HepG2 (cell line): ENCODE data around the gene CPB2. TPM values are rescaled to one million over a fixed set of nuclear protein-coding genes. Genes with fewer than 3 reads are reported as not detected.

Experiments used
- ATAC-seq: fragments of 200-7000 bp; cut with Tn5 transposase; 3 replicates; pipeline ENCODE4 v1.9.1; 2020; ENCODE audit warnings: mild to moderate bottlenecking, moderate library complexity
- BruUV-seq: library from RNA; stranded (reverse); fragments of 400-500 nt; replicated peaks from 2 replicates; lab custom pipeline; 2021; lab: Mats Ljungman, UMichigan
- CTCF ChIA-PET: fragments of 300-600 bp; formaldehyde crosslinking; extraction: SDS; loops from one replicate; lab custom pipeline; 2021; ENCODE audit warnings: low total read pairs, inconsistent platforms, low intra/inter-chr PET ratio; lab: Yijun Ruan, JAX
- POLR2A ChIA-PET: fragments of 350-600 bp; sonication (Branson Sonifier 250); formaldehyde crosslinking; loops from one replicate; lab custom pipeline; 2020; ENCODE audit warnings: antibody characterized with exemption, inconsistent platforms; lab: Yijun Ruan, JAX
- DNase-seq: peaks from one replicate; pipeline ENCODE4 v3.0.0-alpha.2; 2015; ENCODE audit warnings: low spot score
- FAIRE-seq: peaks from 3 replicates; lab custom pipeline; 2011; peaks lifted over from hg19 to GRCh38; lab: Jason Lieb, UNC
- H2AFZ ChIP-seq: one replicate; pipeline ENCODE4 v1.6.1; 2011; ENCODE audit warnings: low read length, inconsistent platforms
- H3K27ac ChIP-seq: fragments of 300-600 bp; 3 replicates; pipeline ENCODE4 v1.8.0; 2011; ENCODE audit warnings: mixed run types, mild to moderate bottlenecking, mixed read lengths, low read length, inconsistent platforms; ENCODE audit not compliant: insufficient read depth; ENCODE audit errors: extremely low read length
- H3K27me3 ChIP-seq, 2 experiments: fragments of 200-600 bp in 1 of 2; 2 replicates in 1 of 2; 3 replicates in 1 of 2; pipeline versions ENCODE4 v1.6.0 to v1.8.0; 2011; ENCODE audit warnings: low read length in 2 of 2, mild to moderate bottlenecking in 2 of 2, moderate library complexity in 2 of 2, inconsistent platforms in 1 of 2; ENCODE audit not compliant: insufficient read depth in 2 of 2, control insufficient read depth in 1 of 2
- H3K36me3 ChIP-seq, 2 experiments: fragments of 200-600 bp in 1 of 2; replicated peaks in 1 of 2; 2 replicates in 1 of 2; 3 replicates in 1 of 2; pipeline versions ENCODE4 v1.5.1 to v1.8.0; 2011; ENCODE audit warnings: low read length in 2 of 2, inconsistent platforms in 1 of 2; ENCODE audit not compliant: insufficient read depth in 2 of 2, control insufficient read depth in 1 of 2
- H3K4me1 ChIP-seq: 2 replicates; pipeline ENCODE4 v1.5.1; 2012; ENCODE audit warnings: low read length, inconsistent platforms; ENCODE audit not compliant: insufficient read depth
- H3K4me2 ChIP-seq: 2 replicates; pipeline ENCODE4 v1.6.0; 2011; ENCODE audit warnings: low read depth, low read length, inconsistent platforms
- H3K4me3 ChIP-seq, 3 experiments: fragments of 200-600 bp in 1 of 3; sonication (generic), shearing (Covaris generic) in 1 of 3; replicated peaks in 1 of 3; 2 replicates each; pipeline ENCODE4 v1.5.1; 2011 to 2016; ENCODE audit warnings: low read length in 3 of 3, inconsistent platforms in 2 of 3, low read depth in 2 of 3, mild to moderate bottlenecking in 2 of 3, control low read depth in 1 of 3, mixed read lengths in 1 of 3; ENCODE audit not compliant: insufficient read depth in 1 of 3
- H3K79me2 ChIP-seq: one replicate; pipeline ENCODE4 v1.6.1; 2011; ENCODE audit warnings: low read length, inconsistent platforms; ENCODE audit not compliant: insufficient read depth
- H3K9ac ChIP-seq: 2 replicates; pipeline ENCODE4 v1.6.0; 2011; ENCODE audit warnings: mild to moderate bottlenecking, low read depth, low read length, inconsistent platforms; ENCODE audit not compliant: insufficient read depth
- H3K9me3 ChIP-seq: 2 replicates; pipeline ENCODE4 v1.5.1; 2012; ENCODE audit warnings: mild to moderate bottlenecking, low read length
- H4K20me1 ChIP-seq: 2 replicates; pipeline ENCODE4 v1.6.0; 2011; ENCODE audit warnings: inconsistent platforms, mild to moderate bottlenecking, low read length, moderate library complexity; ENCODE audit not compliant: insufficient read depth
- ATF7 ChIP-seq, 2 experiments: fragments of 450-650 bp in 1 of 2; sonication (generic) in 1 of 2; formaldehyde crosslinking in 1 of 2; IDR thresholded peaks; 2 replicates each; pipeline versions ENCODE4 v1.4.0 to v1.6.1; 2016 to 2020; ENCODE audit warnings: antibody characterized with exemption in 1 of 2, mild to moderate bottlenecking in 1 of 2, missing genetic modification reagents in 1 of 2
- ZBTB49 ChIP-seq: sonication (generic); formaldehyde crosslinking; IDR thresholded peaks from 2 replicates; pipeline ENCODE4 v1.4.0; 2020; ENCODE audit warnings: missing genetic modification reagents, borderline replicate concordance
- in situ Hi-C: cut with HindIII; loops from 2 replicates; pipeline ENCODE4 v1.10.0; 2017; ENCODE audit warnings: low pct_unique_long_range_greater_than_20kb; ENCODE audit not compliant: extremely low pct_ligation_motif_present
- intact Hi-C: fragments of 100-400 bp; cut with micrococcal nuclease; formaldehyde crosslinking; loops from one replicate; pipeline ENCODE4 v1.10.0; 2022; ENCODE audit not compliant: unreplicated experiment
- polyA plus RNA-seq, 8 experiments: library from polyadenylated mRNA; depleted of rRNA in 3 of 8; stranded (reverse) in 7 of 8; unstranded in 1 of 8; fragments of >200 nt; fragmentation: Illumina TruSeq in 4 of 8; extraction: Trizol in 4 of 8; gene quantifications; 2 replicates each; pipeline versions ENCODE4 v1.2.1 to v1.2.3, GENCODE V29; 2011 to 2016; ENCODE audit warnings: low read depth in 4 of 8, missing spikeins in 1 of 8, mixed read lengths in 1 of 8; ENCODE audit not compliant: insufficient read depth in 1 of 8
- total RNA-seq, 5 experiments: library from RNA; depleted of rRNA; stranded (reverse); fragments of >200 nt; fragmentation: Illumina TruSeq; extraction: Trizol; gene quantifications; 2 replicates each; pipeline ENCODE4 v1.2.3, GENCODE V29; 2016; ENCODE audit warnings: low read depth in 1 of 5
- TF ChIP-seq, protein P1 (sequence below): sonication (generic); formaldehyde crosslinking; IDR thresholded peaks from 2 replicates; pipeline ENCODE4 v1.4.0; 2020; ENCODE audit warnings: missing genetic modification reagents

CPB2 gene
- total and polyA plus RNA-seq, 2 of the 13 experiments (the other 11 are each of a cell fraction or from before 2014, with no cell fraction given) = 125 to 140 TPM

DNA sequence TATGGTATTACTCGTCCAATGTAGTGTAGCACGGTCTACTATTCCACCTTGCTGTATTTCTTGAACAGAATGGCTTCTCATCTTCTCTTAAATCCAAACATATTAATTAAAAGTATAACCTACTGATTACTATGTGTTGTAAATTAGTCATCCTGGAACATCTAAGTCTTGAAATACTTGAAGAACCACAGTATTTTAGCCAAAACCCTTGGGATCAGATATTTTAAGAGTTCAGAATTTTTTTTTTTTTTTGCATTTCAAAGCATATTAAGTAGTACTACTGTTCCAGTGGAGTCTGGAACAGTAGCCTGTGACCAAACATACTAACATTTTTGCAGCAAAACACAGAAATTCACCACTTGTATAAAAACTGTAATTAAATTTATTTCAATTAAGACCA is 82.4 kb downstream of the CPB2 start (continued):
- TF ChIP-seq ZBTB49 = no peak

- H3K4me1 ChIP-seq = no peaks in the 10 kb centered on the region
- ATAC-seq = no peak
- no peaks in the 10 kb centered on the region for H3K79me2 ChIP-seq
- peaks cover 4 to 37% of the 10 kb centered on the region in 2 experiments for H3K36me3 ChIP-seq
- TF ChIP-seq ATF7 (IDR thresholded peaks at IDR 0.05) (peak; percentile 66; the same call in 1 of the 2 replicates), ATF7 (CRISPR knock-in tag; IDR thresholded peaks at IDR 0.05) (no peak)
- TF ChIP-seq, protein P1, sequence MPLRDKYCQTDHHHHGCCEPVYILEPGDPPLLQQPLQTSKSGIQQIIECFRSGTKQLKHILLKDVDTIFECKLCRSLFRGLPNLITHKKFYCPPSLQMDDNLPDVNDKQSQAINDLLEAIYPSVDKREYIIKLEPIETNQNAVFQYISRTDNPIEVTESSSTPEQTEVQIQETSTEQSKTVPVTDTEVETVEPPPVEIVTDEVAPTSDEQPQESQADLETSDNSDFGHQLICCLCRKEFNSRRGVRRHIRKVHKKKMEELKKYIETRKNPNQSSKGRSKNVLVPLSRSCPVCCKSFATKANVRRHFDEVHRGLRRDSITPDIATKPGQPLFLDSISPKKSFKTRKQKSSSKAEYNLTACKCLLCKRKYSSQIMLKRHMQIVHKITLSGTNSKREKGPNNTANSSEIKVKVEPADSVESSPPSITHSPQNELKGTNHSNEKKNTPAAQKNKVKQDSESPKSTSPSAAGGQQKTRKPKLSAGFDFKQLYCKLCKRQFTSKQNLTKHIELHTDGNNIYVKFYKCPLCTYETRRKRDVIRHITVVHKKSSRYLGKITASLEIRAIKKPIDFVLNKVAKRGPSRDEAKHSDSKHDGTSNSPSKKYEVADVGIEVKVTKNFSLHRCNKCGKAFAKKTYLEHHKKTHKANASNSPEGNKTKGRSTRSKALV (CRISPR knock-in tag) = no peak
- DNase-seq = no peak
- H3K9ac ChIP-seq = no peak overlapping the region
- H3K4me2 ChIP-seq = no peak overlapping the region
- BruUV-seq = no TSS peak
- no peak overlapping the region for H2AFZ ChIP-seq
- intact Hi-C loops (no loop called here), in situ Hi-C loops (no loop called here)
- H4K20me1 ChIP-seq = no peaks in the 10 kb centered on the region
- H3K27ac ChIP-seq = no peak overlapping the region
- ChIA-PET POLR2A (no interaction called here), CTCF (no interaction called here)
- FAIRE-seq = no peak
- no peaks in the 10 kb centered on the region for H3K9me3 ChIP-seq
- H3K4me3 ChIP-seq = no peak overlapping the region
- no peaks in the 10 kb centered on the region for H3K27me3 ChIP-seq
Observed at GRCh38 chr13:46016216-46016615, 88.6 kb downstream of the CPB2 start.
